CD4-positive, alpha-beta T cell (primary cell): ENCODE data around the gene TMEM131. TPM values are rescaled to one million over a fixed set of nuclear protein-coding genes. Genes with fewer than 3 reads are reported as not detected.

Experiments
- ATAC-seq: fragments of 200-7000 bp; cut with Tn5 transposase; one replicate; pipeline ENCODE4 v1.10.0; 2022; ENCODE audit warnings: mild to moderate bottlenecking; ENCODE audit not compliant: poor library complexity
- CTCF ChIA-PET: fragments of 350-600 bp; sonication (Branson Sonifier 250); formaldehyde crosslinking; loops from one replicate; lab custom pipeline; 2021; ENCODE audit warnings: antibody characterized with exemption, inconsistent platforms; lab: Charles Lee
- POLR2A ChIA-PET: fragments of 350-600 bp; sonication (Branson Sonifier 250); formaldehyde crosslinking; loops from one replicate; lab custom pipeline; 2021; ENCODE audit warnings: antibody characterized with exemption, inconsistent platforms; lab: Charles Lee
- DNase-seq, 14 experiments: peaks; one replicate each; pipeline ENCODE4 v3.0.0-alpha.2; 2013 to 2020; ENCODE audit warnings: mixed read lengths in 2 of 14
- H3K27ac ChIP-seq, 2 donors: one replicate each; pipeline versions ENCODE4 v1.5.1 to v1.7.0; 2013; ENCODE audit warnings: low read length in 2 of 2, low read depth in 1 of 2, mild to moderate bottlenecking in 1 of 2
- H3K27me3 ChIP-seq, 2 experiments: 1 replicate in 1 of 2; 2 replicates in 1 of 2; pipeline versions ENCODE4 v1.6.1 to v1.7.0; 2013; ENCODE audit warnings: low read length in 2 of 2, control low read depth in 1 of 2, mild to moderate bottlenecking in 1 of 2, moderate library complexity in 1 of 2; ENCODE audit not compliant: insufficient read depth in 2 of 2, control insufficient read depth in 1 of 2
- H3K36me3 ChIP-seq: one replicate; pipeline ENCODE4 v1.6.1; 2013; ENCODE audit warnings: low read length, control low read depth; ENCODE audit not compliant: insufficient read depth
- H3K4me1 ChIP-seq: one replicate; pipeline ENCODE4 v1.6.1; 2013; ENCODE audit warnings: low read length, control low read depth; ENCODE audit not compliant: insufficient read depth
- H3K4me3 ChIP-seq: one replicate; pipeline ENCODE4 v1.5.1; 2013; ENCODE audit warnings: mild to moderate bottlenecking, low read length, moderate library complexity
- H3K9me3 ChIP-seq, 2 experiments: 1 replicate in 1 of 2; 2 replicates in 1 of 2; pipeline versions ENCODE4 v1.6.1 to v1.7.0; 2013; ENCODE audit warnings: low read length in 2 of 2, mild to moderate bottlenecking in 2 of 2, control low read depth in 1 of 2, moderate library complexity in 1 of 2; ENCODE audit not compliant: control insufficient read depth in 1 of 2, insufficient read depth in 1 of 2
- H3K27ac Mint-ChIP-seq: one replicate; pipeline ENCODE4 v1.8.0; 2020; ENCODE audit warnings: mixed read lengths
- H3K27me3 Mint-ChIP-seq: one replicate; pipeline ENCODE4 v1.8.0; 2021; ENCODE audit warnings: mixed read lengths
- H3K36me3 Mint-ChIP-seq: one replicate; pipeline ENCODE4 v1.8.0; 2021; ENCODE audit warnings: low read depth, mixed read lengths
- H3K4me1 Mint-ChIP-seq: one replicate; pipeline ENCODE4 v1.8.0; 2021; ENCODE audit warnings: low read depth, mixed read lengths
- H3K4me3 Mint-ChIP-seq: one replicate; pipeline ENCODE4 v1.8.0; 2020; ENCODE audit warnings: mild to moderate bottlenecking, mixed read lengths
- H3K9me3 Mint-ChIP-seq: one replicate; pipeline ENCODE4 v1.8.0; 2020; ENCODE audit warnings: mixed read lengths
- intact Hi-C, 2 experiments: fragments of 100-400 bp; cut with DNase I in 1 of 2; cut with micrococcal nuclease in 1 of 2; formaldehyde crosslinking; loops; one replicate each; pipeline versions ENCODE4 v1.15.1 to v1.9.0; 2023 to 2025; cut with DNase I, micrococcal nuclease
- total RNA-seq, 174 experiments: library from RNA in 2 of 174; stranded (reverse) in 2 of 174; gene quantifications; one replicate each; pipeline ENCODE4 v1.2.3 and lab custom pipeline; 2021 to 2026
- TF ChIP-seq, protein P1 (sequence below): fragments of 200-600 bp; IDR thresholded peaks from one replicate; pipeline ENCODE4 v1.8.0; 2022; ENCODE audit warnings: antibody characterized with exemption, mild to moderate bottlenecking

The TMEM131 gene
- total RNA-seq, 2 experiments from 2014 or later: 29.2 to 33.6 TPM

DNA sequence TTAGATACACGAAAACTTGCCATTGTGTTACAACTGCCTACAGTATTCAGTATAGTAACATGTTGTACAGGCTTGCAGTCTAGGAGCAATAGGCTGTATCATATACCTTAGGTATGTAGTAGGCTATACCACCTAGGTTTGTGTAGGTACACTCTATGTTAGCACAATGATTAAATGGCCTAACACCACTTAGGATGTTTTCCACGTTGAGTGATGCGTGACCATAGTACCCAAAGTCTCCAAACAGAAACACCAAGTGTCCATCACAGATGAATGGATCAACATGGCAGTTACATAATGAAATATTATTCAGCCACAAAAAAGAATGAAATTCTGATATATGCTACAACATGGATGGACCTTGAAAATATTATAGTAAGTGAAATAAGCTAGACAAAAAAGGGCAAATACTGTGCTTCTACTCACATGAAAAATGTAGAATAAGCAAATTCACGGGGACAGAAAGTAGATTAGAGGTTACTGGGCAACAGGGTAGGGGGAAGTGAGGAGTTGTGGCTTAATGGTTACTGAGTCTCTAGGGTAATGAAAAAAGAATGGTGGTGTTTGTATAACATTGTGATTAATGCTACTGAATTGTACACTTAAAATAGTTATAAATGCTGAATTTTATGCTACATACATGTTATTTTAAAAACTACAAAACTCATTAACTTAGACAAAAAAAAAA is 62.6 kb downstream of the TMEM131 start:
- ATAC-seq: no peak
- no peak overlapping the region for H3K27ac Mint-ChIP-seq
- POLR2A ChIA-PET: no interaction called here

DNA sequence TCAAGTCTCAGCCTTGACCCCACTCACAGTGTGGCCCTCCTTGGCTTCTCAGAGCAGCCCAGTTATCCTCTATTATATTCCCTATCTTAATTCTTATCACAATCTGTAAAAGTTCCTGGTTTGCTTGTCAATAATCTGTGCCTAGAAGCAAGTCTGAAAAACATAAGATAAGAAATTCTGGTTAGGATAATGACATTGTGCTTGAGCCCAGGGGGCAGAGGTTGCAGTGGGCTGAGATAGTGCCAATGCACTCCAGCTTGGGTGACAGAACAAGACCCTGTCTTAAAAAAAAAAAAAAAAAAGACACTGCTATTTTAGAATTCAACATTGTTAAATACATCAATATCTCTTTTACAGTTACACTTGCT is 63.9 kb downstream of the TMEM131 start:
- Mint-ChIP-seq H3K4me3 (no peak overlapping the region), H3K27me3 (no peaks in the 10 kb centered on the region), H3K9me3 (no peaks in the 10 kb centered on the region), H3K36me3 (peaks cover 5% of the 10 kb centered on the region), H3K27ac (no peak overlapping the region), H3K4me1 (peaks cover 82% of the 10 kb centered on the region)
- ChIA-PET CTCF (no interaction called here), POLR2A (no interaction called here)
- Histone ChIP-seq H3K27me3 (no peaks in the 10 kb centered on the region), H3K4me3 (no peak overlapping the region), H3K36me3 (peaks cover 3% of the 10 kb centered on the region), H3K4me1 (peaks cover 11% of the 10 kb centered on the region), H3K27ac (no peak overlapping the region), H3K9me3 (no peaks in the 10 kb centered on the region)
- intact Hi-C loops: no loop called here
- no peak for DNase-seq
- ATAC-seq: no peak
- TF ChIP-seq, protein P1, sequence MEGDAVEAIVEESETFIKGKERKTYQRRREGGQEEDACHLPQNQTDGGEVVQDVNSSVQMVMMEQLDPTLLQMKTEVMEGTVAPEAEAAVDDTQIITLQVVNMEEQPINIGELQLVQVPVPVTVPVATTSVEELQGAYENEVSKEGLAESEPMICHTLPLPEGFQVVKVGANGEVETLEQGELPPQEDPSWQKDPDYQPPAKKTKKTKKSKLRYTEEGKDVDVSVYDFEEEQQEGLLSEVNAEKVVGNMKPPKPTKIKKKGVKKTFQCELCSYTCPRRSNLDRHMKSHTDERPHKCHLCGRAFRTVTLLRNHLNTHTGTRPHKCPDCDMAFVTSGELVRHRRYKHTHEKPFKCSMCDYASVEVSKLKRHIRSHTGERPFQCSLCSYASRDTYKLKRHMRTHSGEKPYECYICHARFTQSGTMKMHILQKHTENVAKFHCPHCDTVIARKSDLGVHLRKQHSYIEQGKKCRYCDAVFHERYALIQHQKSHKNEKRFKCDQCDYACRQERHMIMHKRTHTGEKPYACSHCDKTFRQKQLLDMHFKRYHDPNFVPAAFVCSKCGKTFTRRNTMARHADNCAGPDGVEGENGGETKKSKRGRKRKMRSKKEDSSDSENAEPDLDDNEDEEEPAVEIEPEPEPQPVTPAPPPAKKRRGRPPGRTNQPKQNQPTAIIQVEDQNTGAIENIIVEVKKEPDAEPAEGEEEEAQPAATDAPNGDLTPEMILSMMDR: no peak

More for the DNA sequence above, 62.6 kb downstream of the TMEM131 start:
- H3K9me3 ChIP-seq: no peaks in the 10 kb centered on the region
- DNase-seq: no peak
- Mint-ChIP-seq H3K36me3 (peaks cover 5% of the 10 kb centered on the region), H3K27me3 (no peaks in the 10 kb centered on the region), H3K9me3 (no peaks in the 10 kb centered on the region), H3K4me3 (no peak overlapping the region), H3K4me1 (peaks cover 89% of the 10 kb centered on the region)
- H3K27ac ChIP-seq: no peak overlapping the region
- intact Hi-C loops: no loop called here
- CTCF ChIA-PET: no interaction called here
- TF ChIP-seq, protein P1: no peak
- H3K4me3 ChIP-seq: no peak overlapping the region
- H3K36me3 ChIP-seq: peaks cover 3% of the 10 kb centered on the region
- no peaks in the 10 kb centered on the region for H3K27me3 ChIP-seq
- H3K4me1 ChIP-seq: peaks cover 11% of the 10 kb centered on the region

DNA sequence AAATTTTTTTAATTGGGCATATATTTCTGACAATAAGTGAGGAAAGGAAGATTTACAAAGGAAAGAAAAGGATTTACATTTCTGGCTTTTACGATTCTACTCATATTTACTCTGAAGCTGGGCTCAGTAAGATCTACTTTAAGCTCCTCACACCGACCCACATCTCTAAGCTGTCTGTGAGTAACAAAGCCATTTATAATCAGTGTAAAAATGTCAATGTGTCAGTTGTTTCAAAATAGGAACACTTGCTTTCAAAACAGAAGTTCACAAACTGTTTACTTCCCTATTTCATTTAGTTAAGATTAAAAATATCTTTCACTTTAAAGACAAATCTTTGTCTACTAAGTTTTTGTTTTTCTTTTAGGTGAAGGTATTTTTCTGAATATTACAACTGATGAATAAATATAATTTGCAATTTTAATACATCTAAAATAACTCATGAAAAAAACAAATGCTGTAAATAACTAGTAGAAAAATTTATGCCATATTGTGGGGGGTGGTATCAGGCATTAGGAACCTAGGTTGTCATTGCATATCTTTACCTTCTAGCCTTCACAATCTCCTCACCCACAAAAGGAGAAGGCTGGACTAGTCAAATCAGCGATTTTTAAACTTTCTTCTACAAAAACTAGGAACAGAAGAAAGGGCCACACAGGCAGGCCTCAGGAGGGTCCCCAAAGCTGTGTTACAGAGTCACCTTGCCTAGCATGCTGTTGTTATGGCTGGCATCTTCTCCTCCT is 64.5 kb downstream of the TMEM131 start:
- DNase-seq (peak in 2 of 14 experiments; percentile 11 to 12), ATAC-seq (no peak)
- H3K27me3 Mint-ChIP-seq: no peaks in the 10 kb centered on the region
- H3K4me3 ChIP-seq: no peak overlapping the region
- peaks cover 10% of the 10 kb centered on the region for H3K4me1 ChIP-seq
- TF ChIP-seq, protein P1: no peak
- peaks cover 3% of the 10 kb centered on the region for H3K36me3 ChIP-seq
- H3K9me3 ChIP-seq: no peaks in the 10 kb centered on the region
- H3K27me3 ChIP-seq: no peaks in the 10 kb centered on the region
- no peak overlapping the region for H3K27ac Mint-ChIP-seq
- peaks cover 76% of the 10 kb centered on the region for H3K4me1 Mint-ChIP-seq
- ChIA-PET CTCF (no interaction called here), POLR2A (no interaction called here)
- H3K27ac ChIP-seq: no peak overlapping the region
- peaks cover 11% of the 10 kb centered on the region for H3K36me3 Mint-ChIP-seq
- intact Hi-C loops: no loop called here
- H3K9me3 Mint-ChIP-seq: no peaks in the 10 kb centered on the region
- H3K4me3 Mint-ChIP-seq: no peak overlapping the region
